ENCODE results near the gene LGALS7. TPM values are rescaled to one million over a fixed set of nuclear protein-coding genes. Genes with fewer than 3 reads are reported as not detected.

Gene LGALS7
- polyA plus RNA-seq, 3 donors = not detected

DNA sequence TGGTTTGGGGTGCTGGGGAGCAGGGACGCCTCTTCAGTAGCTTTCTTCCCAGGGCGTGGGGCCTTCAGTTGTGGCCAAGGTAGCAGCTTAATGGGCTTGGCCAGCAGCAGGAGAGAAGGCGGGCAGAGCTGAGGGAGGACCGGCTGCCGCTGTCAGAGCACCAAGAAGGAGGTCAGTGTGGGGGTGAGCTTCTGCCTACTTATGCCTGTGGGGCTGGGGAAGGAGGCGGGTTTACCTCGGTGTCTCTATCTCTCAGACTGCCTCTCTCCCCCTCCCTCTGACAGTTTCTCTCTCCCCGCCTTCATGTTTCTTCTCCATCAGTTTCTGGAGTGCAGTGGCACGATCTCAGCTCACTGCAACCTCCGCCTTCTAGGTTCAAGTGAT, 29.0 kb downstream of the LGALS7 start, which contains the start of gene CAPN12:
TSS of gene CAPN12 (minus strand) at position 177 of the 384 bp plus-strand sequence. CDS start 309 bp downstream, outside the sequence.
- H3K36me3 ChIP-seq (replicated peaks in 1 of 2; ENCODE audit: control insufficient read depth in 1 of 2, insufficient read depth in 2 of 2, low read length in 2 of 2) = no peaks in the 10 kb centered on the region
- no peak within 1 kb of the TSS for H3K9ac ChIP-seq (ENCODE audit: insufficient read depth, low read length, poor library complexity, severe bottlenecking)

DNA sequence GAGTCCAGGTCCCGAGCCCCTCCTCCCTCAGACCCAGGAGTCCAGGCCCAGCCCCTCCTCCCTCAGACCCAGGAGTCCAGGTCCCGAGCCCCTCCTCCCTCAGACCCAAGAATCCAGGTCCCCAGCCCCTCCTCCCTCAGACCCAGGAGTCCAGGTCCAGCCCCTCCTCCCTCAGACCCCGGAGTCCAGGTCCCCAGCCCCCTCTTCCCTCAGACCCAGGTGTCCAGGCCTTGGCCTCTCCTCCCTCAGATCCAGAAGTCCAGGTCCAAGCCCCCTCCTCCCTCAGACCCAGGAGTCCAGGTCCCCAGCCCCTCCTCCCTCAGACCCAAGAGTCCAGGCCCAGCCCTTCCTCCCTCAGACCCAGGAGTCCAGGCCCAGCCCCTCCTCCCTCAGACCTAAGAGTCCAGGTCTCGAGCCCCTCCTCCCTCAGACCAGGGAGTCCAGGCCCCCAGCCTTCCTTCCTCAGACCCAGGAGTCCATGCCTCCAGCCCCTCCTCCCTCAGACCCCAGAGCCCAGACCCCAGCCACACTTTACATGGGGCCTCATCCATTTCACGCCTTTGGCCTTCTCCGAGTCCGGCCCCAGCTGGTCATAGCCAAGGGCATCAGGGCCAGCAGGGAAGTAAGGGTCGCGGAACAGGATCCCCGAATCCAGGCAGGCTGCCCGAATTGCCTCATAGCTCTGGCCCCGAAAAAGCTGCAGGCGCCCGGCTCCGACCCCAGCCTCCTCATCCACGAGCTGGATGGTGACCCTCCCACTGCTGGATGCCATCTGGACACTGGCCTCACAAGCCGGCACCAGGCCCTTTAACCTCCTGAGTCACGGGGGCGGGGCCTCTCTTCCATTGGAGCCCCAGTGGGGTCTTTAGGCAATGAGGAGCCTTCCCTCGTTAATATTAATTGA, 29.7 kb downstream of the LGALS7 start:
- Mint-ChIP-seq H3K4me3 (no peak overlapping the region), H3K4me1 (peaks cover 7% of the 10 kb centered on the region), H3K9me3 (peaks cover 0 to under 1% (median 0%) of the 10 kb centered on the region in 7 donors), H3K27ac (no peak overlapping the region), H3K36me3 (no peaks in the 10 kb centered on the region), H3K27me3 (ENCODE audit: low read depth in 3 of 3) (peaks cover 2 to 9% (median 9%) of the 10 kb centered on the region in 3 donors)
- Histone ChIP-seq H3K4me3 (replicated peaks in 1 of 3; ENCODE audit: low read depth in 2 of 3, low read length in 3 of 3) (no peak overlapping the region), H2AFZ (ENCODE audit: insufficient read depth, low read depth, low read length, poor library complexity, severe bottlenecking) (no peak overlapping the region), H3K27ac (ENCODE audit: low read depth in 1 of 2, low read length in 2 of 2) (no peak overlapping the region), H3K36me3 (replicated peaks in 1 of 2; ENCODE audit: control insufficient read depth in 1 of 2, insufficient read depth in 2 of 2, low read length in 2 of 2) (no peaks in the 10 kb centered on the region), H3K9me3 (replicated peaks in 1 of 2; ENCODE audit: control insufficient read depth in 1 of 2, insufficient read depth in 1 of 2, low read length in 2 of 2) (no peaks in the 10 kb centered on the region), H3K4me2 (replicated peaks; ENCODE audit: extremely low read depth, low read length, poor library complexity, severe bottlenecking) (no peak overlapping the region), H3K9ac (ENCODE audit: insufficient read depth, low read length, poor library complexity, severe bottlenecking) (no peak overlapping the region), H3K27me3 (ENCODE audit: control insufficient read depth in 2 of 2, insufficient read depth in 2 of 2, low read length in 2 of 2) (no peaks in the 10 kb centered on the region), H3K79me2 (ENCODE audit: insufficient read depth, low read length) (no peaks in the 10 kb centered on the region), H4K20me1 (ENCODE audit: insufficient read depth, low read length) (no peaks in the 10 kb centered on the region), H3K4me1 (ENCODE audit: control insufficient read depth in 1 of 2, insufficient read depth in 2 of 2, low read length in 2 of 2) (peaks cover 0 to 7% of the 10 kb centered on the region in 2 donors)
- TF ChIP-seq, protein P1, sequence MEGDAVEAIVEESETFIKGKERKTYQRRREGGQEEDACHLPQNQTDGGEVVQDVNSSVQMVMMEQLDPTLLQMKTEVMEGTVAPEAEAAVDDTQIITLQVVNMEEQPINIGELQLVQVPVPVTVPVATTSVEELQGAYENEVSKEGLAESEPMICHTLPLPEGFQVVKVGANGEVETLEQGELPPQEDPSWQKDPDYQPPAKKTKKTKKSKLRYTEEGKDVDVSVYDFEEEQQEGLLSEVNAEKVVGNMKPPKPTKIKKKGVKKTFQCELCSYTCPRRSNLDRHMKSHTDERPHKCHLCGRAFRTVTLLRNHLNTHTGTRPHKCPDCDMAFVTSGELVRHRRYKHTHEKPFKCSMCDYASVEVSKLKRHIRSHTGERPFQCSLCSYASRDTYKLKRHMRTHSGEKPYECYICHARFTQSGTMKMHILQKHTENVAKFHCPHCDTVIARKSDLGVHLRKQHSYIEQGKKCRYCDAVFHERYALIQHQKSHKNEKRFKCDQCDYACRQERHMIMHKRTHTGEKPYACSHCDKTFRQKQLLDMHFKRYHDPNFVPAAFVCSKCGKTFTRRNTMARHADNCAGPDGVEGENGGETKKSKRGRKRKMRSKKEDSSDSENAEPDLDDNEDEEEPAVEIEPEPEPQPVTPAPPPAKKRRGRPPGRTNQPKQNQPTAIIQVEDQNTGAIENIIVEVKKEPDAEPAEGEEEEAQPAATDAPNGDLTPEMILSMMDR (IDR thresholded peaks at IDR 0.05) = no peak
- intact Hi-C loops (cut with micrococcal nuclease) = no loop called here
- no peak for DNase-seq
- 88% methylated on average over 14 of the region's 20 CpGs for WGBS (ENCODE audit: insufficient coverage)

More for the DNA sequence above, 29.0 kb downstream of the LGALS7 start, which contains the start of gene CAPN12:
- H3K4me2 ChIP-seq (replicated peaks; ENCODE audit: extremely low read depth, low read length, poor library complexity, severe bottlenecking) = no peak within 1 kb of the TSS
- Mint-ChIP-seq H3K9me3 (no peaks in the 10 kb centered on the region), H3K27ac (no peak within 1 kb of the TSS), H3K4me1 (peaks cover 5% of the 10 kb centered on the region), H3K27me3 (ENCODE audit: low read depth in 3 of 3) (peaks cover 2 to 12% (median 5%) of the 10 kb centered on the region in 3 donors), H3K36me3 (no peaks in the 10 kb centered on the region), H3K4me3 (no peak within 1 kb of the TSS)
- H2AFZ ChIP-seq (ENCODE audit: insufficient read depth, low read depth, low read length, poor library complexity, severe bottlenecking) = no peak within 1 kb of the TSS
- peaks cover 0 to 2% of the 10 kb centered on the region in 2 donors for H3K27me3 ChIP-seq (ENCODE audit: control insufficient read depth in 2 of 2, insufficient read depth in 2 of 2, low read length in 2 of 2)
- no peaks in the 10 kb centered on the region for H3K79me2 ChIP-seq (ENCODE audit: insufficient read depth, low read length)
- H4K20me1 ChIP-seq (ENCODE audit: insufficient read depth, low read length) = no peaks in the 10 kb centered on the region
- intact Hi-C loops (cut with micrococcal nuclease) = no loop called here
- TF ChIP-seq, protein P1 (IDR thresholded peaks at IDR 0.05) = no peak
- no peak for DNase-seq
- no peak within 1 kb of the TSS for H3K27ac ChIP-seq (ENCODE audit: low read depth in 1 of 2, low read length in 2 of 2)
- WGBS (ENCODE audit: insufficient coverage) = 83% methylated on average over 6 of the region's 10 CpGs
- H3K4me1 ChIP-seq (ENCODE audit: control insufficient read depth in 1 of 2, insufficient read depth in 2 of 2, low read length in 2 of 2) = peaks cover 0 to 6% of the 10 kb centered on the region in 2 donors
- no peaks in the 10 kb centered on the region for H3K9me3 ChIP-seq (replicated peaks in 1 of 2; ENCODE audit: control insufficient read depth in 1 of 2, insufficient read depth in 1 of 2, low read length in 2 of 2)
- no peak within 1 kb of the TSS for H3K4me3 ChIP-seq (replicated peaks in 1 of 3; ENCODE audit: low read depth in 2 of 3, low read length in 3 of 3)
